MV-4-11 (cell line): ENCODE data around the gene CBX8.

Experiments used
- DNase-seq: peaks from one replicate; lab custom pipeline; 2025; lab: John Stamatoyannopoulos, UW

The CBX8 gene

DNA sequence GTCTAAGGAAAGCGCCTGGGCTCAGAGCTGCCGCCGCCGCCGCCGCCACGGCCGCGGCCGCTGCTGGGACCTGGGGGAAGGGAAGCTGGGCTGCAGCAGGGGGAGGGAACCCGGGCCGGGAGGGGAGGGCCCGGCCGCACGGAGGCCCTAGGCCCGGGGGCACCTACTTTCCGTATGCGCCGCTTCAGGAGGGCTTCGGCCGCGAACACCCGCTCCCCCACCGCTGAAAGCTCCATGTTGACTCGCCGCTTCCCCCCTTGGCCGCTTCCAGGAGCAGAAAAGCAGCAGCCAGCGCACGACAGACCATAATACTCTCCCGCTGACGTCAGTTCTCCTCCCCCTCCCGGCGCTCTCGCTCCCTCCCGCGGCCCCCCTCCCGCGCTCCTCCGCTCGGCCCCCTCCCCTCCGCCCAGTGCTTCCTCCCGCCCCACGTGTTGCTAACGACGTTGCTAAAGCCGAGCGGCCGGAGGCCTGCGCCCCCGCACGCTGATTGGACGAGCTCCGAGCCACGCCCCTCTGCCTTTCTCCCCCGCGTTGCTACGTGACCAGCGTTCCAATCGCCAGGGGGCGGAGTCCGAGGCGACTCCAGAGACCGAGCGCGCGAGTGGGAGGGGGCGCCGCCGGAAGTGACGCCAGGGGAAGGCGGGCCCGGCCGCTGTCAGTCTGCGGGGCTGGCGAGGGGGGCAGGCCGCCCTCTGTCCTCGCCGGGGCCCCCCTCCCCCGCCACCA is at the start of gene CBX8:
Gene CBX8 (minus strand): TSS at position 315 of the 729 bp plus-strand sequence. CDS start 79 bp downstream, at position 236.
- DNase-seq: peak; percentile 98

DNA sequence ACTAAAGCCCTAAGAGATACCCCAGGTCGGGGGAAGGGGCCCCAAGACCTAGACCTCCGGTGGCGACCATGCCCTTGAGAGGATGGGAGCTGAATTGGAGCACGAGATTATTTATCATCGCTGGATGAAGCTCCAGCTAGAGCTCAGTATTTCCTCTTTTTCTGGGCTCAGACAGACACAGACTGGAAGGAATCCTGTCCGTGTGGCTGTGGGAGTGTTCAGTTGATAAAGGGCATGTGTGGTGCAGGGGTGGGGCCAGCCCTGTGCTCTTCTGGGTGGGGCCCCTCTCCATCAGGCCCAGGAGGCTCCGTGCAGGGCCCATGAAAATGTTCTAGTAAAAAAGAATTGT is 48.7 kb upstream of the CBX8 start:
- peak; percentile 62 for DNase-seq

DNA sequence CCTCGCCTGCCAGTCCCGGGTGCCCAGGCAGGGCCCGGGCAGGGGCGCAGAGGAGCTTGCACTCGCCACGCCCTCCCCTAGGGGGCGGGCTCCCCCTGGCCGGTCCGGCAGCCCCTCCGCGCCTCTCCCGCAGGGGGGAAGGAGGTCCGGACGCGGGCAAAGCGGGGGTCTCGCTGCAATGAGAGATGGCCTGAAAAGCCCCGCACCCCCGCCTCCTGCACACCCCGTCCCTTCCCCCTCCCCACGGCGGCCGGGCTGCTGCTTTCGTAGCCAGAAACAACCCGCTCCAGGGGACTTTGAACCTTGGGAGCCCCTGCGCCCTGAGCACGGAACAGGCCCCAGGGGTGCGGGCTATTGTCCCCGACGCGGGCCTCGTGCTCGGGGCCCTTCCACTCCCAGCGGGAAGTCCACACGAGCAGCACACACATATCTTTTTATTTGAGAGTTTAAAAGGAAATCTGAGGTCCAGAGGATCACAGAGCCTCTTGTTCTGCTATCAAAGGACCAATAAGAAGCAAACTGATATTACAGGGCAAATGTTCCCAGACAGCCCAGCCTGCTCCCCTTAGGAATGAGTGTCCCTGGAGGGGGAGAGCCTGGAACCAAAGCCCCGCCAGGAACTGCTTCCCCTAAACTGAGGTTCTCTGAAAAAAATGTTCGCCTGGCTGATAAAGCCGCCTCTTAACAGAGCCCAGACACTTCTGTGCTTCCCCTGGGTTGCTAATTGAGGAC is 48.2 kb upstream of the CBX8 start:
- peak; percentile 10 for DNase-seq

DNA sequence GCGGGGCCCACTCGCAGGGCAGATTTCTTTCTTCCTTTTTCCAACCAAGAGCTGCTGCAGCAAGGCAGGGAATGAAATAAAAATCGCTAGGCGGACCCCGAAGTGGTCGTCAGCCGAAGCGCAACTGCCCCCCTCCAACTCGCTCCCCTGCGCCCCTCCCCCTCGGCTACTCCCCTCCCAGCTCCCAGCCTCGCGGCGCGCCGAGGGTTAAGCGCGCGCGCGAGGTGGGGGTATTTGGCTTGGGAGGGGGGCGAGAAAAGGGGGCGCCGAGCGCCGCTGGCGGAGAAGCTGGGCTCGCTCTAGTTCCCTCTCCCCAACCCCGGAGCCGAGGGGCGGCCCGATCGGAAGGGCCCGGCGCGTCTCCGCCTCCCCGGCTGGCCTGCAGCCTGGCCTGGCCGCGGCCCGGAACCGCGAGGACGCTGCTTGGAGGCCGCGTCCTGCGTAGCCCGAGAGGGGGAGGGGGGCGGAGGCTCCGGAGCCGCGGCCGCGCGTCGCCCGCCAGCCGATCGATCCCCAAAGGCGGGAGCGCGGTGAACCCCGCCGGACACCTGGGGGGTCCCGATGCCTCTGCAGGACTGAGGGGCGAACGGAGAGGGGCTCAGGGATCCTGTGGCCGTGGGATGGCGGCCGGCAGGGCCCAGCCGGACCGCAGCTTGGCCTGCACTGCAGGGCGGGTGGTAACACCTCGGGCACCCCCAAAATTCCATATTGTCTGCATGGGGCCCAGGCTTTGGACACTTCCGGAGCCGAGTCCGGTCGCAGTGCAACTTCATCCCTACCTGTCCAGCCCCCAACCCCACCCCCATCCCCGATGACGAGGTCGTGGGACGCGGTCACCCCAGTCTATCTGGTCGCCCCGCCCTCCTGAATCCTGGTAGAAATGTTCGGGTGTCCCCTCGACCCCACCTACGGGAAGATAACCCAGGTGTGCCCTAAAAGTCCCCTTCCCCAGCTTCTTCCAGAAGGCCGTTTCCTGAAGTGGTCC is 47.2 kb upstream of the CBX8 start:
- DNase-seq: no peak

DNA sequence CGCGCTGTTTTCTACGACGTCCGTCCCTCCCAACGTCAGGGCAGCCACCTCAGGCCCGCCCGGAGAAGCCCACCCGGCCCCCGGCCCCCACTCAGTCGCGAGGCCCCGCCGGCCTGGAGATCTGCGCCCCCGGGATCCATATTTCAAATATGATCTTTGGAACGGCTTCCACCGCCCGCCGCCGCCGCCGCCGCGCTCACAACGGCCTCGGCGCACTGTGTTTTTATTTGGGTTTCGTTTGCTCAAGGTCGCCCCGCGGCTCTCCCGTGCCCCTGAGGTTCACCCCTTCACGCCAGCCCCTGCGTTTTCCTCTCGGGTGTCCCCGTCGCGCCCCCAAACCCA is 46.6 kb upstream of the CBX8 start:
- no peak for DNase-seq

DNA sequence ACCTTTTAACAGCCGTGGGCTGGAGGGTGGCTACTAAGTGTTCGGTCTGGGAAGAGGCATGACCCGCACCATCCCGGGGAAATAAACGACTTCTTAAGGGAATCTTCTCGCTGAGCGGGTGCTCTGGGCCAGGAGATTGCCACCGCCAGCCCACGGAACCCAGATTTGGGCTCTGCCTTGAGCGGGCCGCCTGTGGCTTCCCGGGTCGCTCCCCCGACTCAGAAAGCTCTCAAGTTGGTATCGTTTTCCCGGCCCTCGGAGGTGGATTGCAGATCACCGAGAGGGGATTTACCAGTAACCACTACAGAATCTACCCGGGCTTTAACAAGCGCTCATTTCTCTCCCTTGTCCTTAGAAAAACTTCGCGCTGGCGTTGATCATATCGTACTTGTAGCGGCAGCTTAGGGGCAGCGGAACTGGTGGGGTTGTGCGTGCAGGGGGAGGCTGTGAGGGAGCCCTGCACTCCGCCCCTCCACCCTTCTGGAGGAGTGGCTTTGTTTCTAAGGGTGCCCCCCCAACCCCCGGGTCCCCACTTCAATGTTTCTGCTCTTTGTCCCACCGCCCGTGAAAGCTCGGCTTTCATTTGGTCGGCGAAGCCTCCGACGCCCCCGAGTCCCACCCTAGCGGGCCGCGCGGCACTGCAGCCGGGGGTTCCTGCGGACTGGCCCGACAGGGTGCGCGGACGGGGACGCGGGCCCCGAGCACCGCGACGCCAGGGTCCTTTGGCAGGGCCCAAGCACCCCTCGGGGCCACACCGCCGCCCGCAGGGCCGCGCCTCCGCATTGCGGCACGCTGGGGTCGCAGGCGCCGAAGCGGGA is 46.0 kb upstream of the CBX8 start:
- no peak for DNase-seq

DNA sequence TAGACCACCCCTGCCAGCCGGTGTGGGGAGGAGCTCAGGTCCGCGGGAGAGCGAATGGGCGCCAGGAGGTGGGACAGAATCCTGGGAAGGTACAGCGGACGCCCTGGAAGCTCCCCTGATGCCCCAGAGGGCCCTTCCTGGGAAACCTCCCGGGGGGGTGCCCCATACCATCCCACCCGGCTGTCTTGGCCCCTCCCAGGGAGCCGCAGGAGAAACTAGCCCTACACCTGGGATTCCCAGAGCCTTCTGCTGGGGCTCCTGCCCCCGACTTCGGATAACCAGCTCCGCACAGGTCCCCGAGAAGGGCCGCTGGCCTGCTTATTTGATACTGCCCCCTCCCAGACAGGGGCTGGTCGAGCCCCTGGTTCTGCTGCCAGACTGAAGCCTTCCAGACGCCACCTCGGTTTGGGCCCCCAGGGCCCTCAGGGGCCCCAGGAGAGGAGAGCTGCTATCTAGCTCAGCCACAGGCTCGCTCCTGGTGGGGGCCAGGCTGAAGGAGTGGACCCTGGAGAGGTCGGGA is 45.3 kb upstream of the CBX8 start:
- no peak for DNase-seq

DNA sequence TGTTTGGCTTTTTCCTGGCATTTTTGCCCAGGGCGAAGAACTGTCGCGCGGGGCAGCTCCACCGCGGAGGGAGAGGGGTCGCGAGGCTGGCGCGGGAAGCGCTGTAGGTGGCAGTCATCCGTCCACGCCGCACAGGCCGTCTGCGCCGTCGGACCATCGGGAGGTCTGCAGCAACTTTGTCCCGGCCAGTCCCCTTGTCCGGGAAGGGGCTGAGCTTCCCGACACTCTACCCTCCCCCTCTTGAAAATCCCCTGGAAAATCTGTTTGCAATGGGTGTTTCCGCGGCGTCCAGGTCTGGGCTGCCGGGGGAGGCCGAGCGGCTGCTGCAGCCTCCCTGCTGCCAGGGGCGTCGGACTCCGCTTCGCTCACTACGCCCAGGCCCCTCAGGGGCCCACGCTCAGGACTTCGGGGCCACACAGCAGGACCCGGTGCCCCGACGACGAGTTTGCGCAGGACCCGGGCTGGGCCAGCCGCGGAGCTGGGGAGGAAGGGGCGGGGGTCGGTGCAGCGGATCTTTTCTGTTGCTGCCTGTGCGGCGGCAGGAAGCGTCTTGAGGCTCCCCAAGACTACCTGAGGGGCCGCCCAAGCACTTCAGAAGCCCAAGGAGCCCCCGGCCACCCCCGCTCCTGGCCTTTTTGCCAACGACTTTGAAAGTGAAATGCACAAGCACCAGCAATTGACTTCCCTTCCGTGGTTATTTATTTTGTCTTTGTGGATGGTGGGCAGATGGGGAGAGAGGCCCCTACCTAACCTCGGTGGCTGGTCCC is 44.7 kb upstream of the CBX8 start:
- no peak for DNase-seq

DNA sequence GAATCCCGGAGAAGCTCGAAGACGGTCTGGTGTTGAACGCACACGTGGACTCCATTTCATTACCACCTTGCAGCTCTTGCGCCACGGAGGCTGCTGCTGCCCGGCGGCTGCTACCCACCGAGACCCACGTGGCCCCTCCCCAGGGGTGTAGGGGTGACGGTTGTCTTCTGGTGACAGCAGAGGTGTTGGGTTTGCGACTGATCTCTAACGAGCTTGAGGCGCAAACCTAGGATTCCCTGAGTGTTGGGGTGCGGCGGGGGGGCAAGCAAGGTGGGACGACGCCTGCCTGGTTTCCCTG is 44.1 kb upstream of the CBX8 start:
- no peak for DNase-seq

DNA sequence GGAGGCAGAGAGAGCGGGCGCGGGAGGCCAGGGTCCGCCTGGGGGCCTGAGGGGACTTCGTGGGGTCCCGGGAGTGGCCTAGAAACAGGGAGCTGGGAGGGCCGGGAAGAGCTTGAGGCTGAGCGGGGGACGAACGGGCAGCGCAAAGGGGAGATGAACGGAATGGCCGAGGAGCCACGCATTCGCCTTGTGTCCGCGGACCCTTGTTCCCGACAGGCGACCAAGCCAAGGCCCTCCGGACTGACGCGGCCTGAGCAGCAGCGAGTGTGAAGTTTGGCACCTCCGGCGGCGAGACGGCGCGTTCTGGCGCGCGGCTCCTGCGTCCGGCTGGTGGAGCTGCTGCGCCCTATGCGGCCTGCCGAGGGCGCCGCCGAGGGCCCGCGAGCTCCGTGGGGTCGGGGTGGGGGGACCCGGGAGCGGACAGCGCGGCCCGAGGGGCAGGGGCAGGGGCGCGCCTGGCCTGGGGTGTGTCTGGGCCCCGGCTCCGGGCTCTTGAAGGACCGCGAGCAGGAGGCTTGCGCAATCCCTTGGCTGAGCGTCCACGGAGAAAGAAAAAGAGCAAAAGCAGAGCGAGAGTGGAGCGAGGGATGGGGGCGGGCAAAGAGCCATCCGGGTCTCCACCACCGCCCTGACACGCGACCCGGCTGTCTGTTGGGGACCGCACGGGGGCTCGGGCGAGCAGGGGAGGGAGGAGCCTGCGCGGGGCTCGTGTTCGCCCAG is 43.6 kb upstream of the CBX8 start:
- peak; percentile 46 for DNase-seq

DNA sequence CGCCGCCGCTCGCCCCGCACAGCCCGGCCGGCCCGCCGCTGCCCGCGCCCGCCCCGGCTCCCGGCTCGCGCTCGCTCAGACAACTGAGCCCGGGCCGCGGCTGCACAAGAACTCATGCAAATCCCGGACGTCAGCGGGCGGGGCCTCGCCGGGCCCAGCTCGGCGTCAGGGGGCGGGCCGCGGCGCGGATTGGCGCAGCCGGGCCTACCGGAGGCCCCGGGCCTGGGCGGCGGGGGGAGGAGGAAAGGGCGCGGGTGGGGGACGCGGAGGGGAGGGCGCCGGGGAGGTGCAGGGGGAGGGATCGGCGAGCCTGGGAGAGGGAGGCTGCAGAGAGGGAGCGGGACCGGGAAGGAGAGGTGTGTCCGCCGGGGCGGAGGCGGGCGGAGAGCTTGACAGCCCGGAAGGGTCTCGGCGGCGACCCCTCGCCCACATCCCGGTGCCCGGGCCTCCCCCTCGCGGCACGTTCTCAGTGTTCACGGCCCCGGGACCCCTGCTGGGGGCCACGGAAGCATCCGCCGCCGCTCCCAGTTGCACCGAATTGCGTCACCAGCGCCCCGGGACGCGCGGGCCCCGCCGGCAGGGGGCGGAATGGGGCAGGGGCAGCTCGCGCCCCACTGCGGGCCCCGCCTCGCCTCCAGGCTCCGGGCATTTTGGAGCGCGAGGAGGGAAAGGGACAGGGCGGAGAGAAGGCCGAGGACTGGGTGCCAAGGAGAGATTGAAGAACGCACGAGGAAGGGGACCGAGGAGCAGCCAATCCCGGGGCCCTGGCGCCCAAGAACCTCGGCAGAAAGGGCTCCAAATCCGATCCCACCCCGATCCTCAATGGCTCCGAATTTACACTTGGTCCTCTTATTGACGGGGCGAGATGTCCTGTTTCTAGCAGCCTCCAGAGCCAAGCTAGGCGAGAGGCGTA is 42.7 kb upstream of the CBX8 start, which contains the start of gene CBX4:
Gene CBX4 (minus strand): TSS at position 85 of the 913 bp plus-strand sequence. CDS start 189 bp downstream, outside the sequence.
- DNase-seq: peak; percentile 85

DNA sequence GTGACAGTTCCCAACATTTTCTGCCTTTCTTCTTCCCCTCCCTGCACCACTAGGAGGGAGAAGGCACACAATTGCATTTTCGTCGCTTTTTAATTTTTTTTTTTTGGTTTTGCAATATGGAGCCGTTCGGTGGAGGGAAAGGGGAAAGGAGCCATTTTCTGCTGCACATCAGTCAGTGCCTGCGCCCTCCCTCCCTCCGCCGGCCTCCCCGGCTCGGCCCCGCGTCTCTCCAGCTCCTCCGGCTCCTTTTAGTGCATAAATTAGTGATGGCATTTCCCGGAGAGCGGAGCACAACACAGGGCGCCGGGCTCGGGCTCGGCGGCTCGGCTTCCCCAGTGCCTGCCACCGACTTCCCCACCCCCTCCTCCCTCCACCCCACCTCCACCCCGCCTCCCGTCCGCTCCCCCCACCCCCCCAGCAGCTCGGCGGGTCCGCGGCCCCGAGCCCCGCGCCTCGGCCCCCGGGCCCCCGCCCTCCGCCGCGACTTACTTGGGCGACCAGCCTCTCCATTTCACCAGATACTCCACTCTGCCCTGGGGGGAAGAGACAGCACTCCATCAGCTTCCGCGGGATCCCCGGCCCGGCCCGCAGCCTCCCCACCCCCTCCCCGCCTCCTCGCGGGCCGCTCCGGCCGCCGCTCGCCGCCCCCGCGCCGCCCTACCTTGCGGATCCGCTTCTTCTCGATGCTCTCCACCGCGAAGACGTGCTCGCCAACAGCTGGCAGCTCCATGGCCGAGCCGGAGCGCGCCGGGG is 41.8 kb upstream of the CBX8 start:
- peak; percentile 45 for DNase-seq

DNA sequence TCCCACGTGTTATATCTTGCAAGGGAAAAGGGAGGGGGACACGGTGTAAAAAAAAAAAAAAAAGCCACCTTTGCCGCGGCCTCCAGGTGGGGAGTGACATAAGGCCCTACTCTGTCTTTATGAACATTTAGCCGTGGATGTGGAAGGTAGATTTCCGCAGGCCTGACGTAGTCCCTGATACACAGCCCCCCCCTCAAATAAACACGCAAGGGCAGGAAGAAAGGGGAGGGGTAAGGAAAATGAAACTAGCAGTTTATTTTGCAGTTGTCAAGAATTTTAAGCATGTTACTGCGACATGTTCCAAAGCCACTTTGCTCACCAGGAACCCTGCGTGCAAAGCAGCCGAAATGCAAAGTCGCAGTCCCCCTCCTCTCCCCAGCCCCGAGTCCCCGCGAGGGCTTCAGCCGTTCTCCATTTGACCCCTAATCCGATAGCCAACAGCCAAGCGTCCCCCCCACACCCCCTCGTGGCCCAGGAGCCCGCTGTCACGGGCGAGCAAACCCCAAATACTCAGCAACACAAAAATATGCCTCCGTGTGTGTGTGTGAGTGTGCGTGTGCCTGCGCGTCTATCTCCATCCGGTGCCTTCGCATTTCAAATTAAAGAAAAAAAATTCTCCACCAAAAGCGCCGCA is 41.1 kb upstream of the CBX8 start:
- DNase-seq: peak; percentile 45

DNA sequence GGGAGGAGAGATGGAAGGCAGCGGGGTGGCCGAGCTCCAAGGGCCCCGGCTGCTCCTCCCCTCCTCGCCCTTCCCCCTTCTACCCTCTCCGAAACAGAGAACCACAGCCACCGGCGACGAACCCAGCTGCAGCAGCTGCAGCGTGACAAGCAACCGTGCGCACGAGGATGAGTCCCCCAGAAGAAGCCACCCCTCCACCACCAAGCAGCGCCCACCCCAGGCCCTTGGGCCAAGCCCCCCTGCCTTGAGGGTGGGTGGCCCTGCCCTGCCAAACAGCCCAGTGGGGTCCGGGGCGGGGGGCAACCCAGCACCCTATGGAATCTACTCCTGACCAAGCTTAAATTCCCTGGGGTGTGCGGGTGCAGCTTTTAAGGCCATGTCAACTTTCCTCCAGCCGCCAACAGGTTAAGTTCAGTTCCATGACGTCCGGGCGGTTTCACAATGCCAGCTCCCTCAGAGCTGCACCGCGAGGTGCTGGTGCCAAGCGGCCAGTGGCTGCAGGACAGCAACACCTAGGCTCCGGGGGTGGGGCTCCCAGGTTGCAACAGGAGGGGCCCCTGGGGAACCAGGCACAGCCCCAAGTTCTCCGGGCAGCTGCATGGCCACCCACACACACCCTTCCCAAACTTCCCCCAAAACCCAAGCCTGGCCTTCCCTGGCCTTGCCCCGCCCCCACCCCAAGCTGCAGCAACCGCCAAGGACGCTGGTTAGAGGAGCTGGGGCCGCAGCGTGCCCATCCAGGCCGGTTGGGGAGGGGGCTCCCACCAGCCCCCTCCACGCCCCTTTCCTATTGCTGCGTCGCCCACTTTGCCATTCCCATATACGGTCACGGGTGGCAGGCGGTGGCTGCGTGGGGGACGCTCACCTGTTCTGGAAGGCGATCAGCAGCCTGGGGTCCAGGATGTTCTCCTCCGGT is 40.4 kb upstream of the CBX8 start:
- peak; percentile 87 for DNase-seq

DNA sequence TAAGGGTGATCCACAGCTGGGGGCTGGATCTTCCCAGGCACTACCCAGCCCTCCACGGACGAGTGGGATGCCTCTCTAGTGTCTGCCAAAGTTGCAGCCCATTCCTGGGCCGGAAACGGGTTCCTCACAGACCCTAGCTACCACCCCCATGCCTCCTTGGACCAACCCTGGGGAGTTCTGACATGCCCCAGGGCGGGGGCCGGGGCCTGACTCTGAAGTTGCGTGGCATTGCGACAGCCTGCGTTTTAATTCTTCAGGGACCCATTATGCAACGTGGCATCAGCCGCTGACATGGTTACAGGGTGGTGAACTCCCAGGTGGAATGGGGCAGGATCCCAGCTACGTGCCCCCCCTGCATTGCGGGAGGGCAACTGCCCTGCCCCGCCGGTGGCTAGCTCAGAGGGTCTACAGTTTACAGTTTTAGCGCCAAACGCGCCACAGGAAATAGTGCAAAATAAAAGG is 39.7 kb upstream of the CBX8 start:
- peak; percentile 87 for DNase-seq

DNA sequence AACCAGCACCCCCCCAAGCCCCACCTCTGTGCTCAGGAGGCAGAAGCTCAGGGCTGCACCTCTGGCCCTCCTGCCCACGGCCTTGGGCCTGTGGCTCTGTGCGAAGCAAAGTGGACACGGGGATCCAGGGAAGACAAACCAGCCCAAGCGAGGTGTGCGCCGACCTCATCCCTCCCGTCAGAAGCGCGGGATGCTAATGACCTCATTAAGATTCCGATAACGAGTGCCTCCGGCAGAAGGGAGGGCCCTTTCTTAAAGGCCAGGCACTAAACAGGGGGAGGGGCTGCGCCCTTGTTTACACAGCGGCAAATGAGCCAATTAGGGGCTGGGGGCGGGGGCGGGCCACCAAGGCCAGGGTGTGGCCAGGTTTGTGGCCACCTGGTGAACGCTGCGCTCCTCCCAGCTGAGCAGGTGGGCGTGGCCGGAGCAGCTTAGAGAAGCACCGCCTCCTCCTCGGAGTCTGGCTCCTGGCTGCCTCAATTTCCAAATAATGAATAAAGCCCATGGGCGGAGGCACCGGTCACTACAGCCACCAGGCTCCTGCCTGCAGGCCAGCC is 39.2 kb upstream of the CBX8 start:
- no peak for DNase-seq
